ENCODE measurements around the gene VMP1.
A peak's percentile ranks its signal among the peaks of the same experiment; 100 is the strongest.
"Not testable (repeated sequence)": the region's sequence is repeated elsewhere in the genome, so short reads cannot be mapped to it uniquely, and the experiment has no call there.

VMP1 gene

GRCh38 chr17:59848778-59849177 is 141.3 kb downstream of the VMP1 start:
- no peak overlapping the region for H3K4me3 ChIP-seq (ENCODE audit: low read depth, low read length)
- H3K27ac ChIP-seq (ENCODE audit: low read depth, low read length), result peak overlapping the region; percentile 61
- H3K4me1 ChIP-seq (ENCODE audit: control insufficient read depth, insufficient read depth, low read length, unreplicated experiment), result peaks cover 54% of the 10 kb centered on the region

GRCh38 chr17:59850311-59850710 is 142.9 kb downstream of the VMP1 start:
- H3K79me2 ChIP-seq (ENCODE audit: control insufficient read depth, insufficient read depth, low read length, unreplicated experiment); H2AFZ ChIP-seq (ENCODE audit: low read length, unreplicated experiment); H3K36me3 ChIP-seq (ENCODE audit: insufficient read depth, low read length); H3K4me3 ChIP-seq (ENCODE audit: low read depth, low read length); H3K27ac ChIP-seq (ENCODE audit: low read depth, low read length); H3K27me3 ChIP-seq (ENCODE audit: insufficient read depth, low read length): not testable (repeated sequence)
- H3K4me1 ChIP-seq (ENCODE audit: control insufficient read depth, insufficient read depth, low read length, unreplicated experiment), result peaks cover 50% of the 10 kb centered on the region

More at GRCh38 chr17:59848778-59849177, 141.3 kb downstream of the VMP1 start:
- no peaks in the 10 kb centered on the region for H3K79me2 ChIP-seq (ENCODE audit: control insufficient read depth, insufficient read depth, low read length, unreplicated experiment)
- no peaks in the 10 kb centered on the region for H3K36me3 ChIP-seq (ENCODE audit: insufficient read depth, low read length)
- H2AFZ ChIP-seq (ENCODE audit: low read length, unreplicated experiment), result no peak overlapping the region
- no peaks in the 10 kb centered on the region for H3K27me3 ChIP-seq (ENCODE audit: insufficient read depth, low read length)

- Histone ChIP-seq H3K4me3 (ENCODE audit: low read depth, low read length) (peak overlapping the region; percentile 11; the same call in 1 of the 2 replicates), H3K79me2 (ENCODE audit: control insufficient read depth, insufficient read depth, low read length, unreplicated experiment) (no peaks in the 10 kb centered on the region), H3K27me3 (ENCODE audit: insufficient read depth, low read length) (no peaks in the 10 kb centered on the region), H2AFZ (ENCODE audit: low read length, unreplicated experiment) (peak overlapping the region; percentile 58), H3K36me3 (ENCODE audit: insufficient read depth, low read length) (no peaks in the 10 kb centered on the region), H3K4me1 (ENCODE audit: control insufficient read depth, insufficient read depth, low read length, unreplicated experiment) (peaks cover 41% of the 10 kb centered on the region), H3K27ac (ENCODE audit: low read depth, low read length) (peak overlapping the region; percentile 73)
Measured at GRCh38 chr17:59851439-59852375, 144.3 kb downstream of the VMP1 start.

- H3K36me3 ChIP-seq (ENCODE audit: insufficient read depth, low read length); H2AFZ ChIP-seq (ENCODE audit: low read length, unreplicated experiment); H3K79me2 ChIP-seq (ENCODE audit: control insufficient read depth, insufficient read depth, low read length, unreplicated experiment); H3K4me3 ChIP-seq (ENCODE audit: low read depth, low read length); H3K27me3 ChIP-seq (ENCODE audit: insufficient read depth, low read length): not testable (repeated sequence)
- Histone ChIP-seq H3K4me1 (ENCODE audit: control insufficient read depth, insufficient read depth, low read length, unreplicated experiment) (peaks cover 39% of the 10 kb centered on the region), H3K27ac (ENCODE audit: low read depth, low read length) (peak overlapping the region; percentile 73)
Measured at GRCh38 chr17:59852847-59853167, 145.4 kb downstream of the VMP1 start.

GRCh38 chr17:59853168-59853918 is 145.9 kb downstream of the VMP1 start:
- Histone ChIP-seq H3K4me1 (ENCODE audit: control insufficient read depth, insufficient read depth, low read length, unreplicated experiment) (peaks cover 39% of the 10 kb centered on the region), H3K4me3 (ENCODE audit: low read depth, low read length) (no peak overlapping the region), H2AFZ (ENCODE audit: low read length, unreplicated experiment) (no peak overlapping the region), H3K36me3 (ENCODE audit: insufficient read depth, low read length) (no peaks in the 10 kb centered on the region), H3K27ac (ENCODE audit: low read depth, low read length) (peak overlapping the region; percentile 73), H3K79me2 (ENCODE audit: control insufficient read depth, insufficient read depth, low read length, unreplicated experiment) (no peaks in the 10 kb centered on the region), H3K27me3 (ENCODE audit: insufficient read depth, low read length) (no peaks in the 10 kb centered on the region)

- H3K27me3 ChIP-seq (ENCODE audit: insufficient read depth, low read length); H2AFZ ChIP-seq (ENCODE audit: low read length, unreplicated experiment); H3K79me2 ChIP-seq (ENCODE audit: control insufficient read depth, insufficient read depth, low read length, unreplicated experiment); H3K4me3 ChIP-seq (ENCODE audit: low read depth, low read length); H3K36me3 ChIP-seq (ENCODE audit: insufficient read depth, low read length): not testable (repeated sequence)
- peaks cover 35% of the 10 kb centered on the region for H3K4me1 ChIP-seq (ENCODE audit: control insufficient read depth, insufficient read depth, low read length, unreplicated experiment)
- peak overlapping the region; percentile 73 for H3K27ac ChIP-seq (ENCODE audit: low read depth, low read length)
Measured at GRCh38 chr17:59853919-59854729, 146.7 kb downstream of the VMP1 start.

- no peaks in the 10 kb centered on the region for H3K27me3 ChIP-seq (ENCODE audit: insufficient read depth, low read length)
- H2AFZ ChIP-seq (ENCODE audit: low read length, unreplicated experiment), result no peak overlapping the region
- H3K27ac ChIP-seq (ENCODE audit: low read depth, low read length), result no peak overlapping the region
- H3K4me1 ChIP-seq (ENCODE audit: control insufficient read depth, insufficient read depth, low read length, unreplicated experiment), result peaks cover 24% of the 10 kb centered on the region
- H3K4me3 ChIP-seq (ENCODE audit: low read depth, low read length), result no peak overlapping the region
- no peaks in the 10 kb centered on the region for H3K36me3 ChIP-seq (ENCODE audit: insufficient read depth, low read length)
- H3K79me2 ChIP-seq (ENCODE audit: control insufficient read depth, insufficient read depth, low read length, unreplicated experiment), result no peaks in the 10 kb centered on the region
Measured at GRCh38 chr17:59856859-59857794, 149.7 kb downstream of the VMP1 start.

- H3K36me3 ChIP-seq (ENCODE audit: insufficient read depth, low read length), result no peaks in the 10 kb centered on the region
- H3K4me3 ChIP-seq (ENCODE audit: low read depth, low read length), result no peak overlapping the region
- peaks cover 13% of the 10 kb centered on the region for H3K4me1 ChIP-seq (ENCODE audit: control insufficient read depth, insufficient read depth, low read length, unreplicated experiment)
- no peaks in the 10 kb centered on the region for H3K79me2 ChIP-seq (ENCODE audit: control insufficient read depth, insufficient read depth, low read length, unreplicated experiment)
- H2AFZ ChIP-seq (ENCODE audit: low read length, unreplicated experiment), result no peak overlapping the region
- H3K27ac ChIP-seq (ENCODE audit: low read depth, low read length), result no peak overlapping the region
- no peaks in the 10 kb centered on the region for H3K27me3 ChIP-seq (ENCODE audit: insufficient read depth, low read length)
Measured at GRCh38 chr17:59858167-59858816, 150.8 kb downstream of the VMP1 start.

GRCh38 chr17:59858932-59859331 is 151.5 kb downstream of the VMP1 start:
- Histone ChIP-seq H2AFZ (ENCODE audit: low read length, unreplicated experiment) (no peak overlapping the region), H3K79me2 (ENCODE audit: control insufficient read depth, insufficient read depth, low read length, unreplicated experiment) (no peaks in the 10 kb centered on the region), H3K4me1 (ENCODE audit: control insufficient read depth, insufficient read depth, low read length, unreplicated experiment) (peaks cover 7% of the 10 kb centered on the region), H3K4me3 (ENCODE audit: low read depth, low read length) (no peak overlapping the region), H3K27me3 (ENCODE audit: insufficient read depth, low read length) (no peaks in the 10 kb centered on the region), H3K36me3 (ENCODE audit: insufficient read depth, low read length) (no peaks in the 10 kb centered on the region), H3K27ac (ENCODE audit: low read depth, low read length) (no peak overlapping the region)
